ENCODE data around the gene KANK4.
"Not testable (repeated sequence)": the region's sequence is repeated elsewhere in the genome, so short reads cannot be mapped to it uniquely, and the experiment has no call there.

The KANK4 gene

DNA sequence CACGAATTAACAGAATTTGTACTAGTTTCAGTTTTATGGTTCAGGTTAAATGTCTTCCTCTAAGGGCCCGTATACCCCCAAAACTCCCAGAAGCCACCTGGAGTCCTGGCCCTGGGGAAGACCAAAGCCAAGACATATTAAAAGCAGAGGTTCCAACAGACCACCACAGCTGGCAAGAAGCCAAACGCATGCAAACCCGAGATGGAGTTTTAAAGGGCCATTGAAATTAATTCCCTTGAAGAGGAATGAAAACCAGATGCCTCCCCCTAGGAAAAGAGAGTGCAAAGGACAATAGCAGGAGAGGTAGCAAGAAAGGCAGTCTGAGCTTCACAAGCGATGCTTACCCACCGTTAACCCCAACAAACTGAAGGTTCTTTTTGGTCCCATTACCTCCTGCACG is 48.1 kb downstream of the KANK4 start:
- DNase-seq: no peak

- DNase-seq: no peak
Measured at GRCh38 chr1:62269851-62270495, 49.3 kb downstream of the KANK4 start.

DNA sequence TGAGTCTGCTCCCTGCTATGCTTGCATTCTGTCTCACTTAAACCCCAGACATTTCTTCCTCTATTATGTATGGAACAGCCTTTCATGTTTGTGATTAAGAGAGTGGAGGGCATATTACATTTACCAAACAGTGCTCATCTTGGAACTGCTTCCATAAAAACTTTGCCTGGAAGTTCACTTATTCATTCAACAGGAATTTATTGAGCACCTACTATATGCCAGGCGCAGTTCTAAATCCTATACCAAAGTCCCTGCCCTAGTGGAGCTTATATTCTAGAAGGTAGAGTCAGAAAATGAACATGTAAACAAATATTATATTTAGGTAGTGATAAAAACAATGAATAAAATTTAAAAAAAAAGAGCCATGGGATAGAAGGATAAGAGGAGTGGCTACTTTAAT is 49.8 kb downstream of the KANK4 start:
- no peak for DNase-seq

GRCh38 chr1:62268315-62268714 is 50.9 kb downstream of the KANK4 start:
- no peak for DNase-seq

DNA sequence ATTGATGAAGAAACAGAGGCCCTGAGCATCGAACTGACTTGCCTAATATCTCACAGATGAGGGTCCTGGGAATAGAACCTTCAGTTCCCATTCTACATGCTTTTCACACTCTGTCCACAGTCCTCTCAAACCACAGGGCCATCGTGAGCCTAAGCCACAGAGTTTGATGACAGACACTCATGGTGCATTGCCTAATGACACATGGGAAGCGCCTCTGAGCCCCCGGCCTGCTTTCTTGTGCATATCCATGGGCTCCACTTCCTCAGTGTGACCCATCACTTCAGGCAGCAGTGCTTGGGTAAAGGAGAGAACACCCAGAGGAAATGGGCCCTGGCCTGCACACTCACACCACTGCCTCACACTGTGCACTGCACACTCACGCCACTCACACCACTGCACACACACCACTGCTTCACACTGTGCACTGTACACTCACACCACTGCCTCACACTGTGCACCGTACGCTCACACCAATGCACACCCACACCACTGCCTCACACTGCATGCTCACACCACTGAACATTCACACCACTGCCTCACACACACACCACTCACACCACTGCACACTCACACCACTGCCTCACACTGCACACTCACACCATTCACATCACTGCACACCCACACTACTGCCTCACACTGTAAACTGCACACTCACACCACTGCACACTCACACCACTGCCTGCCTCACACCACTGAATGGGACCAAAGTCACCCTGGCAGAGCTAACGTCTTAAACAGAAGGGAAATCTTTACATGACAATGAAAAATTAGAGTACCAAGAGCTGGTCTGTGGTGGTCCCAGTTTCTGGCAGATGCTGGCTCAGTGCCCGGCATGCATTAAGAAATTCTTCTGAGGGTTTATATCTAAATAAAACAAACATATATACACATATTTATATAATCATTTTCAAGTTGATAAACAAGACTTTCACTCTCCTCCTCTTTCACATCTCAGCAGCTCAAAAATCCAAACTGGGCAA is 53.0 kb downstream of the KANK4 start:
- DNase-seq: no peak

DNA sequence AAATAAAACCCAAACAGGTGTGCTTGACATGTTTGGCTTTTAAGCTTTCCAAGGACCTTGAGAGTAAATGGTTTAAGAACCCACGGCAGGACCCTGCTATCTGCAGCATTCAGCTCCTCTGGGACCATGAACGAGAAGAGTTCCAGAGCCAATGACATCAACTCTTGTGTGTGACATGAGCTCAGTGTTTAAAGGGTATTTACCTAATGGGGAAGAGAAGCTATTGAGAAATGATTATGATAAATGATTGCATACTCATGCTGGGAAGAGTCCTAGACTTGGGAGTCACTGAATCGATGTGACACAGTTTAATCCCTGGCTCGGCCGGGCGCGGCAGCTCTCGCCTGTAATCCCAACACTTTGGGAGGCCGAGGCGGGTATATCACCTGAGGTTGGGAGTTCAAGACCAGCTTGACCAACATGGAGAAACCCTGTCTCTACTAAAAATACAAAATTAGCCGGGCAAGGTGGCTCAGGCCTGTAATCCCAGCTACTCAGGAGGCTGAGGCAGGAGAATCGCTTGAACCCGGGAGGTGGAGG is 55.4 kb downstream of the KANK4 start:
- no peak for DNase-seq

GRCh38 chr1:62263006-62263813 is 56.0 kb downstream of the KANK4 start:
- DNase-seq: peak; percentile 5

DNA sequence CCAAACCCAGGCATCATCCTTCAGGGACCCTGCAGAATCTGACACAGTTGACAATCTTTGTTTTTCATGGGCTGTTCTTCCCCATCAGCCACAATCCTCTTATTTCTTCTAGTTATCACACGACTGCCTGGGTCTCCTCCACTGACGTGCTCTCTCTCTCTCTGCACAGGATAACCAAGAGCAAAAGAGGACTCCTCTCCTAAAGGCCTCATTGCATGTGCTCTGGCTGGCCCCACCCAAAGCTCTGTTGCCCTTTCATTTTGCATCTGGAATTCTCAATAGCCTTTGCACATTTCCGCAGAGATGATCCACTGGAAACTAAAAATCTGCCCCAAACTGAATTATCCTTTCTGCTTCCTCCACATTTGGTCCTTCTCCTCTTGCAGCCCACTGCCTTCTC is 58.5 kb downstream of the KANK4 start:
- no peak for DNase-seq

- no peak for DNase-seq
Measured at GRCh38 chr1:62259551-62259950, 59.7 kb downstream of the KANK4 start.

GRCh38 chr1:62250126-62250726 is 69.0 kb downstream of the KANK4 start:
- no peak for DNase-seq

DNA sequence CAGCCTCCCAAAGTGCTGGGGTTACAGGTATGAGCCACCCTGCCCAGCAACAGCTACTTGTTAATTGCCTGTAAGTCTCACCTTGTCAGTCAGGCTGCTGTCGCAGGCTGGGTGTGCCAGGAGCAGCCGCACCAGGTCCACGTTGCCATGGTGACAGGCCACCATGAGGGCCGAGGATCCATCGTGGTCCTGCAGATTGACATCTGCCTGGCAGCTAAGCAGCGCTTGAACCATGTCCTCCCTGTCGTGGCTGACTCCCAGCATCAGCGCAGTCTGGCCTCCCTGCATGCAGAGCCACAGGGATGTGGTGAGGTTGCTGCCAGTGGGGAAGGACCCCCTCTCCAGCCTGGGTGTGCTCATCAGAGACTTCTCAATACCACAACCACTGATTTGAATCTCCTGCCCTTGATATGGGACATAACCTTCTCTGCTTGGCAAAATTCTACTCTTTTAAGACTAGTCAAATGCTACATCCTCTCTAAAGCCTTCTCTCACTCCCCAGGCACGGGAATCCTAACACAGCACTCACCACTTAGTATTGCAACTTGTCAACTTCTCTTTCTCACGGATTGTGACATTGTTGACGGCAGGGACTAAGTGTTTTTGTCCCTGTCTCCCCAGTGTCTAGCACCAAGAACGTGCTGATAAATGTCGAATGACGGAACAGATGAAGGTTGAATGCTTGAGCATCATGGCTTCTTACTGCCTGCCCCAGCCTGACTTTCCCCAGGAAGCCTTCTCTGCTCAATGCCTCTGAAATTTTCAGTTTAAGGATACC is 71.7 kb downstream of the KANK4 start:
- no peak for DNase-seq

- no peak for DNase-seq
Measured at GRCh38 chr1:62245201-62245600, 74.0 kb downstream of the KANK4 start.

DNA sequence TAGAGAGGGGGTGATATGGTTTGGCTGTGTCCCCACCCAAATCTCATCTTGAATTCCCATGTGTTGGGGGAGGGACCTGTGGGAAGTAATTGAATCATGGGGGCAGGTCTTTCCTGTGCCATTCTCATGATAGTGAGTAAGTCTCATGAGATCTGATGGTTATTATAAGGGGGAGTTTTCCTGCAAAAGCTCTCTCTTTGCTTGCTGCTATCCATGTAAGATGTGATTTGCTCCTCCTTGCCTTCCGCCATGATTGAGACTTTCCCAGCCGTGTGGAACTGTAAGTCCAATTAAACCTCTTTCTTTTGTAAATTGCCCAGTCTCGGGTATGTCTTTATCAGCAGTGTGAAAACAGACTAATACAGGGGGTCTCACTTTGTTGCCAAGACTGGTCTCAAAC is 74.9 kb downstream of the KANK4 start:
- DNase-seq: not testable (repeated sequence)

- no peak for DNase-seq
Measured at GRCh38 chr1:62241371-62242131, 77.7 kb downstream of the KANK4 start.

DNA sequence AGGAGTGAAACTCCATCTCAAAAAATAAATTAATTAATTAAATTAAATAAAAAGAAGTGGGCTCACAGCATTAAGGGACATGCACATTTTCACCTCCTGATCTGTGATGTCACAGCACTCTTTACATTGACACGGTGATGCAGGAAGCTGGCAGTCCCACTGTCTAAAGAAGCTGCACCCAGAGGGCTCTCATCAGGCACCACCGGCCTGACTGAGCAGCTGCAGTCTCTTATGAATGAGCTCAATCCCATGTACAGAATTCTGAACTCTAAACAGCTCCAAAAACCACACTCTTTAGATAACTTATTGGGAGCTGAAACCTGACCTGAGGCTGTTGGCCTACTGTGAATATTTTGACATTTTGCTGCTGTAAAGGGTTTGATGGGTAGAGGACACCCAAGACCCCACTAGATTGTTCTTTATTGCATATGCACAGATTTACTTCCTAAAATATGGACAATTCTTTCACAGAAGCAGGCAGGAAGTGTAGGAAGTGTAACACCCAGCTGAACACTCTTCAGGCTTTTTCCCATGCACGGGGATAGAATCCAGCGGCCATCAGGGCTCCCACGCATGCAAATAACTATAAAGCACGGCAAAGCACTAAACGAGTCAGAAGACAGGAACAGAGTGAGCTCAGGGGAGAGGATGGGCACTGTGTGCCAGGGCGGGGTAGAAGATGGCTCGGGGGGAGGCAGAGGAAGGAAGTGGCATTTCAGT is 78.4 kb downstream of the KANK4 start:
- DNase-seq: no peak

- DNase-seq: not testable (repeated sequence)
Measured at GRCh38 chr1:62239652-62240403, 79.4 kb downstream of the KANK4 start.

DNA sequence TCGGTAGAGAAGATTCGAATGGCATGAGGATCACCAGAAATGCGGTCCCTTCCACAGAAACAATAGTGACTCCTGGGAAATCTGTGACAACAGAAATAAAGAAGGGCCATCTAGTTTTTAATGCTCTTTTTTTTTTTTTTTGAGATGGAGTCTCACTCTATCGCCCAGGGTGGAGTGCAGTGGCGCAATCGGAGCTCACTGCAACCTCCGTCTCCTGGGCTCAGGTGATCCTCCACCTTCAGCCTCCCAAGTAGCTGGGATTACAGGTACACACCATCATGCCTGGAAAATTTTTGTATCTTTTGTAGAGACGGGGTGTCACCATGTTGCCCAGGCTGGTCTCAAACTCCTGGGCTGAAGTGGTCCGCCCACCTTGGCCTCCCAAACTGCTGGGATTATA is 80.7 kb downstream of the KANK4 start:
- DNase-seq: no peak

DNA sequence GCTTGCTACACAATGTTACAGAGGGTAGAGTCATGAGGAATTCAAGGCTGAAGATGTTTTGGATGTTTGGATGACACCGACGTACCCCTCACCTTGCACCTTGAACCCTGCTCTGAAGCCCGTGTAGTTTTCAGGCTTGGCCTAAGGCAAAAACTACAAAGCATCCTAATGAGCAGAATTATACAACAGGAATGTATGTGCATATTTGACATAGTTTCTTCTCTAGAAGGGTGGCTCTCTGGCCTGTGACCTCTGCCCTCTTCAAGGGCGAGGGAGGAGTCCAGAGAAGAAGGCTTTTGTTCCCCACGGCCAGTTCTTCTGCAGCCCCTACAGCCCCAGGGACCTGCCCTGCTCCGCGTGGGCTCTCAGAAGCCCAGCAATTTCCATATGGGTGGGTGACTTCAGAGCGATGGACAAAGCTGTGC is 81.3 kb downstream of the KANK4 start:
- no peak for DNase-seq

GRCh38 chr1:62237361-62237760 is 81.9 kb downstream of the KANK4 start:
- no peak for DNase-seq

All from fibroblast of skin of back (primary cell).